HG03439 (cell line): ENCODE measurements around the gene ZFP92.

Source experiments
- ATAC-seq: cut with Tn5 transposase; IDR thresholded peaks from one replicate; pipeline ENCODE4 v1.9.1; 2021; ENCODE audit warnings: mild to moderate bottlenecking, moderate library complexity; ENCODE audit not compliant: unreplicated experiment

The ZFP92 gene

GRCh38 chrX:153450949-153451277 is 39.6 kb downstream of the ZFP92 start:
- ATAC-seq: no peak

- ATAC-seq: no peak
Measured at GRCh38 chrX:153454901-153455550, 43.8 kb downstream of the ZFP92 start.

- no peak for ATAC-seq
Measured at GRCh38 chrX:153455571-153455970, 44.3 kb downstream of the ZFP92 start.

- ATAC-seq: no peak
Measured at GRCh38 chrX:153456161-153456560, 44.9 kb downstream of the ZFP92 start.

- ATAC-seq: no peak
Measured at GRCh38 chrX:153456704-153457103, 45.4 kb downstream of the ZFP92 start.

- ATAC-seq: no peak
Measured at GRCh38 chrX:153457136-153457825, 46.0 kb downstream of the ZFP92 start.

- ATAC-seq: no peak
Measured at GRCh38 chrX:153457827-153458466, 46.7 kb downstream of the ZFP92 start.

- no peak for ATAC-seq
Measured at GRCh38 chrX:153458476-153458875, 47.2 kb downstream of the ZFP92 start.

- ATAC-seq: no peak
Measured at GRCh38 chrX:153459986-153460385, 48.7 kb downstream of the ZFP92 start.

GRCh38 chrX:153460826-153461225 is 49.6 kb downstream of the ZFP92 start:
- ATAC-seq: no peak
